ENCODE data around the gene RPL4.
"Not testable (repeated sequence)": the region's sequence is repeated elsewhere in the genome, so short reads cannot be mapped to it uniquely, and the experiment has no call there.

RPL4 gene

DNA sequence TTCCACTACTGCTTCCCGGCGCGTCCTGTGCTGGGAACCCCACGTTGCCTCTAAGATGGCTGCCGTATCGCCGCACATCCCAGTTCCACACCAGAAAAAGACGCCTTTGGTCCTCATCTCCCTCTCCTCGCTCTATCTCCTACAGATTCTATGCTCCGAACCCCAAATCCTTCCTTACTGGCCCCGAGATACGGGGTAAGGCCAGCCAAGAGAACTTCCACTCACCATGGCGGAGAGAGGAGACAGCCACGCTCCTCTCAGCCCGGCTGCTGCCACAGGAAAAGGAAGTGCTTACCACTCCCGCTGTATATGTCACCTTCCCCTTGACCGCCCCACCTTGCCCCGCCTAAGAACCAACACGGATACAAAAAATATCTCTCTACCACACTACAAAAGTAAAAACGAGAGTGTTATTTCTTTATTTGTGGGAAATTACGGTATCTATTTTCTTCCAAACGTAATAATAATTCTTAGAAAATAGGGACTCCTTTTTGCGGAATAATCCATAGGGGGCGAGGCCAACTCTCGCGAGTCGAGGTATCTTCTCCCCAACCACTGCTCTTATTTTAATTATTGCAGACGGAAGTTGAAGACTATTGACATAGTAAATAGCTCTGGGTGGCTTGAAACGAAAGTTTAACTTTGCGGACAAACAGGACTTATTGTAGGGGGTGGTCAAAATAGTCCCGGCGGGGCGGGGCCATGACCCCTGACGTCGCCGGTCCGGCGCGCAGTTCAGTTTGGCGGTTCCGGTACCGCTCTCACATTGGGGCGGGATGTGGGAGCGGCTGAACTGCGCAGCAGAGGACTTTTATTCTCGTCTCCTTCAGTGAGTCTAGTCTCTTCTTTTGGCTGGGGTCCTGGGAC, at the start of gene RPL4, which contains the start of gene ZWILCH:
Gene RPL4 (minus strand): TSS at position 293 of the 867 bp plus-strand sequence. CDS start 65 bp downstream, at position 228.
Gene ZWILCH (plus strand): TSS at position 764 of the 867 bp plus-strand sequence. CDS start 13 bp downstream, at position 777.
- H3K4me3 Mint-ChIP-seq: peak within 1 kb of the TSS; percentile 100
- H3K4me1 Mint-ChIP-seq: peaks cover 64% of the 10 kb centered on the region
- H3K27ac Mint-ChIP-seq: peak within 1 kb of the TSS; percentile 99
- no peaks in the 10 kb centered on the region for H3K9me3 Mint-ChIP-seq
- ATAC-seq (peak; percentile 83), DNase-seq (peak; percentile 80)
- H3K27me3 Mint-ChIP-seq: no peaks in the 10 kb centered on the region
- peaks cover 66% of the 10 kb centered on the region for H3K36me3 Mint-ChIP-seq (ENCODE audit: low read depth)

- DNase-seq (no peak), ATAC-seq (no peak)
- Mint-ChIP-seq H3K4me3 (no peak overlapping the region), H3K36me3 (ENCODE audit: low read depth) (peaks cover 30% of the 10 kb centered on the region), H3K4me1 (peaks cover 2% of the 10 kb centered on the region), H3K27me3 (no peaks in the 10 kb centered on the region), H3K9me3 (no peaks in the 10 kb centered on the region), H3K27ac (no peak overlapping the region)
Measured at GRCh38 chr15:66545255-66545654, 40.6 kb upstream of the RPL4 start.

DNA sequence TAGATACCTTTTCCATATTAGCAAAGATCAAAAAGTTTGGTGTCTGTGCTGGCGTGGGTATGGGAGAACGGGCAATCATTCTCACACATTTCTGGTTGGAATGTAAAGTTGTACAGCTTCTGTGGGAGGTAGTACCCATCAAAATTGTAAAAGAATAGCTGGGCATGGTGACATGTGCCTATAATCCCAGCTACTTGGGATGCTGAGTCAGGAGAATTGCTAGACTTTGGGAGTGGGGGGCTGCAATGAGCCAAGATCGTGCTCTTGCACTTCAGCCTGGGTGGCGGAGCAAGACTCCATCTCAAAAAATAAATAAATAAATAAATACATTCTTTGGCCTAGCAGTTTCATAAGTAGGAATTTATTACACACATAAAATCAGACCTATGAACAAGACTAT, 38.2 kb upstream of the RPL4 start:
- Mint-ChIP-seq H3K36me3 (ENCODE audit: low read depth) (peaks cover 40% of the 10 kb centered on the region), H3K9me3 (no peaks in the 10 kb centered on the region), H3K27ac (no peak overlapping the region), H3K4me3 (no peak overlapping the region), H3K4me1 (peaks cover 2% of the 10 kb centered on the region), H3K27me3 (no peaks in the 10 kb centered on the region)
- DNase-seq: no peak
- ATAC-seq: no peak

GRCh38 chr15:66535056-66535455, 30.4 kb upstream of the RPL4 start:
- Mint-ChIP-seq H3K36me3 (ENCODE audit: low read depth) (peaks cover 44% of the 10 kb centered on the region), H3K27ac (no peak overlapping the region), H3K27me3 (no peaks in the 10 kb centered on the region), H3K9me3 (no peaks in the 10 kb centered on the region), H3K4me3 (no peak overlapping the region), H3K4me1 (no peaks in the 10 kb centered on the region)
- DNase-seq (no peak), ATAC-seq (no peak)

- H3K27ac Mint-ChIP-seq: no peak overlapping the region
- DNase-seq (no peak), ATAC-seq (no peak)
- H3K36me3 Mint-ChIP-seq (ENCODE audit: low read depth): peaks cover 47% of the 10 kb centered on the region
- no peaks in the 10 kb centered on the region for H3K27me3 Mint-ChIP-seq
- H3K4me1 Mint-ChIP-seq: no peaks in the 10 kb centered on the region
- no peak overlapping the region for H3K4me3 Mint-ChIP-seq
- no peaks in the 10 kb centered on the region for H3K9me3 Mint-ChIP-seq
Measured at GRCh38 chr15:66524838-66525237, 20.2 kb upstream of the RPL4 start.

- Mint-ChIP-seq H3K36me3 (ENCODE audit: low read depth) (peaks cover 44% of the 10 kb centered on the region), H3K4me1 (no peaks in the 10 kb centered on the region)
- DNase-seq: no peak
Measured at GRCh38 chr15:66523926-66524325, 19.3 kb upstream of the RPL4 start.

DNA sequence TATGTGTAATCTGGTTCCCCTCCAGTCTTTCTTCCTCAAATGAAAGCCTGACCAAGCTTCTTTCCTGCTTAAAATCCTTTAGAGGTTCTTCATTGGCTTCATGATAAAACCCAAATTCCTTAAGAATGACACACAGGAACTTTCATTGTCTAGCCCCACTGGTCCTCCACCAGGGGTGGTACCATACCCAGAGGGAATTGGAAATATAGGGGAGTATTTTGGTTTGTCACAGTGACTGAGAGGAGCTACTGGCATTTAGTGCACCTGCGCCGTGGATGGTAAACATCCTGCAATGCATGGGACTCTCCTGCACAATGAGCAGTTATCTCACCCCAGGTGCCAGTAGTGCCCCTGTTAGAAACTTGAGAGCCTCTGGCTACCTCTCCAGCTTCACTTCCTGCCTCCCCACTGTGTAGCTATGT, 11.3 kb upstream of the RPL4 start:
- ATAC-seq (no peak), DNase-seq (no peak)
- no peaks in the 10 kb centered on the region for H3K9me3 Mint-ChIP-seq
- H3K36me3 Mint-ChIP-seq (ENCODE audit: low read depth): peaks cover 23% of the 10 kb centered on the region
- H3K27ac Mint-ChIP-seq: no peak overlapping the region
- H3K4me3 Mint-ChIP-seq: no peak overlapping the region
- no peaks in the 10 kb centered on the region for H3K27me3 Mint-ChIP-seq
- no peaks in the 10 kb centered on the region for H3K4me1 Mint-ChIP-seq

More at GRCh38 chr15:66523926-66524325, 19.3 kb upstream of the RPL4 start:
- no peak for ATAC-seq
- Mint-ChIP-seq H3K4me3 (no peak overlapping the region), H3K27me3 (no peaks in the 10 kb centered on the region), H3K27ac (no peak overlapping the region), H3K9me3 (no peaks in the 10 kb centered on the region)

GRCh38 chr15:66514586-66514985, 9.9 kb upstream of the RPL4 start:
- no peaks in the 10 kb centered on the region for H3K4me1 Mint-ChIP-seq
- no peak overlapping the region for H3K4me3 Mint-ChIP-seq
- H3K9me3 Mint-ChIP-seq: no peaks in the 10 kb centered on the region
- no peak overlapping the region for H3K27ac Mint-ChIP-seq
- peaks cover 28% of the 10 kb centered on the region for H3K36me3 Mint-ChIP-seq (ENCODE audit: low read depth)
- H3K27me3 Mint-ChIP-seq: no peaks in the 10 kb centered on the region
- ATAC-seq (no peak), DNase-seq (no peak)

DNA sequence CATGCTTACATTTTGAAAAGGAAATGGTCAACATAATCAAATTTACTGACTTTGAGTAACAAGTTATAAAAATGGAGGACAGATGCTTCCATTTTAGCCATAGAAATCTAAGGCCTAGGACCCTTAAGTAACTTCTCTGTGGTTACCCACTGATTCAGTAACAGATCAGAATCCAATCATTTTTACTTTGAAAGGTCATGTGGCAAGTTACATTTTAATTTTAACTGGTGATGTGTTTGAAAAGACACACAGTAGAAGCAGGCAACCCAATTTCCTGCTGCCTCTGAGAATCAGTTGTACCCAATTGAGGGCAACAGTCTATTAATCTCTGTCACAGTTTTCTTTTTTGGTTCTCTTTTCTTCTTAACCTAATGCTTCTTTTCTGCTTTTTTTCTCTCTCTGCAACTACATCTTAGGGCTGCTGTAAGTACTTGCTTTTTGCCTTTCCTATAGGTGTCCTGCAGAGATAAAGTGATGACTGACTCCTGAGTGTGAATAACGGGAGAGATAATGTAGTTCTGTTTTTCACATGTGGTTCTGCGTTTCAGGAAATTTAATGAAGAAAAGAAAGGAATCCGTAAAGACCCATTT, 3.7 kb upstream of the RPL4 start:
- Mint-ChIP-seq H3K27me3 (no peaks in the 10 kb centered on the region), H3K27ac (no peak overlapping the region), H3K9me3 (no peaks in the 10 kb centered on the region), H3K4me1 (peaks cover 29% of the 10 kb centered on the region), H3K36me3 (ENCODE audit: low read depth) (peaks cover 37% of the 10 kb centered on the region), H3K4me3 (no peak overlapping the region)
- ATAC-seq (no peak), DNase-seq (no peak)

GRCh38 chr15:66505818-66506217, 1.2 kb upstream of the RPL4 start:
- Mint-ChIP-seq H3K4me3 (peak overlapping the region; percentile 100), H3K36me3 (ENCODE audit: low read depth) (peaks cover 60% of the 10 kb centered on the region), H3K27ac (peak overlapping the region; percentile 99), H3K4me1 (peaks cover 54% of the 10 kb centered on the region), H3K9me3 (no peaks in the 10 kb centered on the region), H3K27me3 (no peaks in the 10 kb centered on the region)
- no peak for DNase-seq
- ATAC-seq: no peak

DNA sequence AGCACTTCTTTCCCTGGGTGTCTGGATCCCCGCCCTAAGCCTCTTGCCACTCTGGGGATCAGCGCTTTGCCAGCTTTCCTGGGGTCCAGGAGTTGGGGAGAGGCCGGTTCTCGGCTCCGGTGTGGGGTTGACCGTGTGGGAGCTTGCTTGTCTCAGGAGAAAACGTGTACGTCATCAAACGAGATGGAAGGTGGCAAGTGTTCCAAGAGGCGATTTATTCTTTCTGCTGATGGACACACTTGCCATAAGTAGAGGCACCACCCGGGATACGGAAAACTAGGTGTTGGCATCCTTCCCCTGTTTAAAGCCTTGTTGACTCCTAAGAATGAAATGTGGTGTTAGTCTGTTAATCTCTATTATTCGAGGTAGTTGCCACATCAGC, 766 bp upstream of the RPL4 start:
- H3K4me3 Mint-ChIP-seq: peak overlapping the region; percentile 100
- peak overlapping the region; percentile 99 for H3K27ac Mint-ChIP-seq
- H3K9me3 Mint-ChIP-seq: no peaks in the 10 kb centered on the region
- peaks cover 57% of the 10 kb centered on the region for H3K4me1 Mint-ChIP-seq
- ATAC-seq (no peak), DNase-seq (no peak)
- peaks cover 61% of the 10 kb centered on the region for H3K36me3 Mint-ChIP-seq (ENCODE audit: low read depth)
- H3K27me3 Mint-ChIP-seq: no peaks in the 10 kb centered on the region

GRCh38 chr15:66503780-66504562, 684 bp downstream of the RPL4 start:
- ATAC-seq (no peak), DNase-seq (no peak)
- Mint-ChIP-seq H3K27me3 (no peaks in the 10 kb centered on the region), H3K36me3 (ENCODE audit: low read depth) (peaks cover 69% of the 10 kb centered on the region), H3K4me3 (peak overlapping the region; percentile 100), H3K27ac (peak overlapping the region; percentile 99), H3K9me3 (no peaks in the 10 kb centered on the region), H3K4me1 (peaks cover 68% of the 10 kb centered on the region)

GRCh38 chr15:66503041-66503648, 1.5 kb downstream of the RPL4 start:
- H3K9me3 Mint-ChIP-seq, DNase-seq, ATAC-seq, H3K27me3 Mint-ChIP-seq: not testable (repeated sequence)
- Mint-ChIP-seq H3K4me3 (peak overlapping the region; percentile 100), H3K27ac (peak overlapping the region; percentile 99), H3K36me3 (ENCODE audit: low read depth) (peaks cover 73% of the 10 kb centered on the region), H3K4me1 (peaks cover 66% of the 10 kb centered on the region)

- H3K4me3 Mint-ChIP-seq: peak overlapping the region; percentile 100
- peaks cover 79% of the 10 kb centered on the region for H3K36me3 Mint-ChIP-seq (ENCODE audit: low read depth)
- DNase-seq: no peak
- no peaks in the 10 kb centered on the region for H3K27me3 Mint-ChIP-seq
- peaks cover 66% of the 10 kb centered on the region for H3K4me1 Mint-ChIP-seq
- no peak for ATAC-seq
- no peaks in the 10 kb centered on the region for H3K9me3 Mint-ChIP-seq
- H3K27ac Mint-ChIP-seq: peak overlapping the region; percentile 99
Measured at GRCh38 chr15:66502491-66502890, 2.2 kb downstream of the RPL4 start.

Measured in activated naive CD8-positive, alpha-beta T cell treated with anti-CD3 and anti-CD28 coated beads, Interleukin-2, amount 50 U/mL, for 24 hours (primary cell).